HepG2 (cell line): ENCODE results near the gene GNAL. TPM values are rescaled to one million over a fixed set of nuclear protein-coding genes. Genes with fewer than 3 reads are reported as not detected.

ENCODE experiments used
- ATAC-seq: fragments of 200-7000 bp; cut with Tn5 transposase; 3 replicates; pipeline ENCODE4 v1.9.1; 2020; ENCODE audit warnings: mild to moderate bottlenecking, moderate library complexity
- BruUV-seq: library from RNA; stranded (reverse); fragments of 400-500 nt; replicated peaks from 2 replicates; lab custom pipeline; 2021; lab: Mats Ljungman, UMichigan
- CTCF ChIA-PET: fragments of 300-600 bp; formaldehyde crosslinking; extraction: SDS; loops from one replicate; lab custom pipeline; 2021; ENCODE audit warnings: low total read pairs, inconsistent platforms, low intra/inter-chr PET ratio; lab: Yijun Ruan, JAX
- POLR2A ChIA-PET: fragments of 350-600 bp; sonication (Branson Sonifier 250); formaldehyde crosslinking; loops from one replicate; lab custom pipeline; 2020; ENCODE audit warnings: antibody characterized with exemption, inconsistent platforms; lab: Yijun Ruan, JAX
- DNase-seq: peaks from one replicate; pipeline ENCODE4 v3.0.0-alpha.2; 2015; ENCODE audit warnings: low spot score
- FAIRE-seq: peaks from 3 replicates; lab custom pipeline; 2011; peaks lifted over from hg19 to GRCh38; lab: Jason Lieb, UNC
- H2AFZ ChIP-seq: one replicate; pipeline ENCODE4 v1.6.1; 2011; ENCODE audit warnings: low read length, inconsistent platforms
- H3K27ac ChIP-seq: fragments of 300-600 bp; 3 replicates; pipeline ENCODE4 v1.8.0; 2011; ENCODE audit warnings: mixed run types, mild to moderate bottlenecking, mixed read lengths, low read length, inconsistent platforms; ENCODE audit not compliant: insufficient read depth; ENCODE audit errors: extremely low read length
- H3K27me3 ChIP-seq, 2 experiments: fragments of 200-600 bp in 1 of 2; 2 replicates in 1 of 2; 3 replicates in 1 of 2; pipeline versions ENCODE4 v1.6.0 to v1.8.0; 2011; ENCODE audit warnings: low read length in 2 of 2, mild to moderate bottlenecking in 2 of 2, moderate library complexity in 2 of 2, inconsistent platforms in 1 of 2; ENCODE audit not compliant: insufficient read depth in 2 of 2, control insufficient read depth in 1 of 2
- H3K36me3 ChIP-seq, 2 experiments: fragments of 200-600 bp in 1 of 2; replicated peaks in 1 of 2; 2 replicates in 1 of 2; 3 replicates in 1 of 2; pipeline versions ENCODE4 v1.5.1 to v1.8.0; 2011; ENCODE audit warnings: low read length in 2 of 2, inconsistent platforms in 1 of 2; ENCODE audit not compliant: insufficient read depth in 2 of 2, control insufficient read depth in 1 of 2
- H3K4me1 ChIP-seq: 2 replicates; pipeline ENCODE4 v1.5.1; 2012; ENCODE audit warnings: low read length, inconsistent platforms; ENCODE audit not compliant: insufficient read depth
- H3K4me2 ChIP-seq: 2 replicates; pipeline ENCODE4 v1.6.0; 2011; ENCODE audit warnings: low read depth, low read length, inconsistent platforms
- H3K4me3 ChIP-seq, 3 experiments: fragments of 200-600 bp in 1 of 3; sonication (generic), shearing (Covaris generic) in 1 of 3; replicated peaks in 1 of 3; 2 replicates each; pipeline ENCODE4 v1.5.1; 2011 to 2016; ENCODE audit warnings: low read length in 3 of 3, inconsistent platforms in 2 of 3, low read depth in 2 of 3, mild to moderate bottlenecking in 2 of 3, control low read depth in 1 of 3, mixed read lengths in 1 of 3; ENCODE audit not compliant: insufficient read depth in 1 of 3
- H3K79me2 ChIP-seq: one replicate; pipeline ENCODE4 v1.6.1; 2011; ENCODE audit warnings: low read length, inconsistent platforms; ENCODE audit not compliant: insufficient read depth
- H3K9ac ChIP-seq: 2 replicates; pipeline ENCODE4 v1.6.0; 2011; ENCODE audit warnings: mild to moderate bottlenecking, low read depth, low read length, inconsistent platforms; ENCODE audit not compliant: insufficient read depth
- H3K9me3 ChIP-seq: 2 replicates; pipeline ENCODE4 v1.5.1; 2012; ENCODE audit warnings: mild to moderate bottlenecking, low read length
- H4K20me1 ChIP-seq: 2 replicates; pipeline ENCODE4 v1.6.0; 2011; ENCODE audit warnings: inconsistent platforms, mild to moderate bottlenecking, low read length, moderate library complexity; ENCODE audit not compliant: insufficient read depth
- IRF2 ChIP-seq: IDR thresholded peaks from 2 replicates; pipeline ENCODE4 v1.6.1; 2018; ENCODE audit warnings: missing genetic modification reagents, missing compliant biosample characterization
- PLRG1 ChIP-seq: fragments of 450-650 bp; conservative IDR thresholded peaks from 2 replicates; pipeline ENCODE4 v1.6.1; 2016
- XBP1 ChIP-seq: sonication (generic); formaldehyde crosslinking; IDR thresholded peaks from 2 replicates; pipeline ENCODE4 v1.5.0; 2020; ENCODE audit warnings: missing genetic modification reagents
- ZBTB25 ChIP-seq: IDR thresholded peaks from 2 replicates; pipeline ENCODE4 v1.6.1; 2018; ENCODE audit warnings: missing genetic modification reagents
- ZFP91 ChIP-seq: sonication (generic); formaldehyde crosslinking; IDR thresholded peaks from 2 replicates; pipeline ENCODE4 v1.9.0; 2022; ENCODE audit warnings: missing genetic modification reagents, mild to moderate bottlenecking, borderline replicate concordance
- ZNF432 ChIP-seq: sonication (generic); formaldehyde crosslinking; IDR thresholded peaks from 2 replicates; pipeline ENCODE4 v1.5.0; 2020; ENCODE audit warnings: missing genetic modification reagents, mild to moderate bottlenecking, borderline replicate concordance
- ZNF597 ChIP-seq: sonication (generic); formaldehyde crosslinking; IDR thresholded peaks from 2 replicates; pipeline ENCODE4 v1.5.0; 2020; ENCODE audit warnings: missing genetic modification reagents
- WGBS: methylation state at CpG from one replicate; pipeline ENCODE4 v1.1.6; 2017; ENCODE audit warnings: low lambda C conversion rate; 5-methylcytosine and 5-hydroxymethylcytosine counted together
- in situ Hi-C: cut with HindIII; loops from 2 replicates; pipeline ENCODE4 v1.10.0; 2017; ENCODE audit warnings: low pct_unique_long_range_greater_than_20kb; ENCODE audit not compliant: extremely low pct_ligation_motif_present
- intact Hi-C: fragments of 100-400 bp; cut with micrococcal nuclease; formaldehyde crosslinking; loops from one replicate; pipeline ENCODE4 v1.10.0; 2022; ENCODE audit not compliant: unreplicated experiment
- polyA plus RNA-seq, 8 experiments: library from polyadenylated mRNA; depleted of rRNA in 3 of 8; stranded (reverse) in 7 of 8; unstranded in 1 of 8; fragments of >200 nt; fragmentation: Illumina TruSeq in 4 of 8; extraction: Trizol in 4 of 8; gene quantifications; 2 replicates each; pipeline versions ENCODE4 v1.2.1 to v1.2.3, GENCODE V29; 2011 to 2016; ENCODE audit warnings: low read depth in 4 of 8, missing spikeins in 1 of 8, mixed read lengths in 1 of 8; ENCODE audit not compliant: insufficient read depth in 1 of 8
- total RNA-seq, 5 experiments: library from RNA; depleted of rRNA; stranded (reverse); fragments of >200 nt; fragmentation: Illumina TruSeq; extraction: Trizol; gene quantifications; 2 replicates each; pipeline ENCODE4 v1.2.3, GENCODE V29; 2016; ENCODE audit warnings: low read depth in 1 of 5

The GNAL gene
- total and polyA plus RNA-seq, 2 of the 13 experiments (the other 11 are each of a cell fraction or from before 2014, with no cell fraction given): 0.87 to 1.4 TPM

GRCh38 chr18:11866764-11867163, 177.7 kb downstream of the GNAL start:
- no peaks in the 10 kb centered on the region for H3K79me2 ChIP-seq
- BruUV-seq: no TSS peak
- no peak for ATAC-seq
- intact Hi-C loops: no loop called here
- no peaks in the 10 kb centered on the region for H4K20me1 ChIP-seq
- no peak for TF ChIP-seq XBP1 (CRISPR knock-in tag)
- no peak for TF ChIP-seq IRF2 (CRISPR knock-in tag)
- no peak for TF ChIP-seq ZNF432 (CRISPR knock-in tag)
- TF ChIP-seq ZNF597: no peak
- TF ChIP-seq PLRG1: no peak
- no peak for TF ChIP-seq ZBTB25
- no peak for TF ChIP-seq ZFP91 (CRISPR knock-in tag)
- H3K4me3 ChIP-seq: no peak overlapping the region
- H3K27ac ChIP-seq: no peak overlapping the region
- H3K4me2 ChIP-seq: no peak overlapping the region
- ChIA-PET POLR2A (no interaction called here), CTCF (no interaction called here)
- 51% methylated on average over 5 of the region's 5 CpGs for WGBS
- peaks cover 13% of the 10 kb centered on the region for H3K4me1 ChIP-seq
- H2AFZ ChIP-seq: no peak overlapping the region
- H3K9ac ChIP-seq: no peak overlapping the region
- H3K36me3 ChIP-seq: no peaks in the 10 kb centered on the region
- no peak for DNase-seq
- in situ Hi-C loops: no loop called here
- no peak for FAIRE-seq
- no peaks in the 10 kb centered on the region for H3K9me3 ChIP-seq
- no peaks in the 10 kb centered on the region for H3K27me3 ChIP-seq
